ENCODE data around the gene SAA4. TPM values are rescaled to one million over a fixed set of nuclear protein-coding genes. Genes with fewer than 3 reads are reported as not detected.

The SAA4 gene
- total and polyA plus RNA-seq, 2 experiments from 2014 or later: not detected

- Histone ChIP-seq H3K36me3 (ENCODE audit: insufficient read depth) (no peaks in the 10 kb centered on the region), H3K79me2 (replicated peaks; ENCODE audit: insufficient read depth) (no peaks in the 10 kb centered on the region), H3K4me2 (no peak within 1 kb of the TSS), H3F3A (replicated peaks; ENCODE audit: low read depth) (no peaks in the 10 kb centered on the region), H4K20me1 (replicated peaks; ENCODE audit: insufficient read depth) (no peaks in the 10 kb centered on the region), H3K27ac (ENCODE audit: low read depth) (no peak within 1 kb of the TSS), H3K4me1 (ENCODE audit: insufficient read depth) (no peaks in the 10 kb centered on the region; the same call in 1 of the 2 replicates), H2AFZ (no peak within 1 kb of the TSS), H3K4me3 (no peak within 1 kb of the TSS), H3K9me2 (ENCODE audit: insufficient read depth) (peaks cover 12% of the 10 kb centered on the region; the same call in 1 of the 2 replicates), H3K27me3 (ENCODE audit: insufficient read depth) (no peaks in the 10 kb centered on the region)
- H3K4me3 Mint-ChIP-seq: no peak within 1 kb of the TSS
- no peaks in the 10 kb centered on the region for H3K9me3 Mint-ChIP-seq
- no peak for DNase-seq (ENCODE audit: low spot score)
- no peak for ATAC-seq
- no peak for TF ChIP-seq ZNF462 (CRISPR knock-in tag; IDR thresholded peaks at IDR 0.05)
- no peak for TF ChIP-seq ETS1 (IDR thresholded peaks at IDR 0.05)
- TF ChIP-seq ZNF114 (CRISPR knock-in tag; IDR thresholded peaks at IDR 0.05): no peak
- no peak for TF ChIP-seq ZNF331 (CRISPR knock-in tag; IDR thresholded peaks at IDR 0.05; ENCODE audit: low read depth)
- no peak for TF ChIP-seq EZH2phosphoT487 (IDR thresholded peaks at IDR 0.05; ENCODE audit: unreplicated experiment)
- no peak for TF ChIP-seq NANOG (IDR thresholded peaks at IDR 0.05; ENCODE audit: borderline replicate concordance)
- TF ChIP-seq EZH2 (IDR thresholded peaks at IDR 0.05; ENCODE audit: low read depth, unreplicated experiment): no peak
- TF ChIP-seq JUNB (IDR thresholded peaks at IDR 0.05; ENCODE audit: unreplicated experiment): no peak
- H3K36me3 Mint-ChIP-seq (ENCODE audit: low read depth): no peaks in the 10 kb centered on the region
- H3K4me1 Mint-ChIP-seq: no peaks in the 10 kb centered on the region
- H3K27me3 Mint-ChIP-seq (ENCODE audit: insufficient read depth, low read depth, poor library complexity): peaks cover 2% of the 10 kb centered on the region
- no peak within 1 kb of the TSS for H3K27ac Mint-ChIP-seq
Observed at GRCh38 chr11:18265949-18266348, 29.3 kb upstream of the SAA4 start, which contains the start of gene SAA1. SAA1 (plus strand) TSS chr11:18266264; CDS start chr11:18266888, 624 bp downstream.

Measured in GM23338 (cell line).